Stimulated activated CD4-positive, alpha-beta T cell treated with anti-CD3 and anti-CD28 coated beads, Interleukin-1b, Interleukin-23, amount 100 ng/mL, for 1 hour (primary cell): ENCODE measurements around the gene OLFM1.

Source experiments
- DNase-seq, 2 donors: peaks; one replicate each; pipeline ENCODE4 v3.0.0-alpha.2; 2020; ENCODE audit warnings: low read depth in 2 of 2

OLFM1 gene

DNA sequence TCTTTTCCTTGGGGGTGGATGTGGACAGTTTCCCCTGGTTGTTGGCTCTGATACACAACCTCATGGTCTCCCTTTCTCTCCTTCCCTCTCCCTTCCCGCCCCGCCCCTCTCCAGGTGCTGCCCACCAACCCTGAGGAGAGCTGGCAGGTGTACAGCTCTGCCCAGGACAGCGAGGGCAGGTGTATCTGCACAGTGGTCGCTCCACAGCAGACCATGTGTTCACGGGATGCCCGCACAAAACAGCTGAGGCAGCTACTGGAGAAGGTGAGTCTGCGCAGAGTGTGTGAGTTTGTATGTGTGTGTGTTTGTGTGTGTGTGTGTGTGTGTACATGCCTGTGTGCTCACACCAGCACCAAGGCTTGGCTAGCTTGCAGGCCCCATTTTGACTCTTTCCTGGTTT is 2.6 kb downstream of the OLFM1 start:
- no peak for DNase-seq

DNA sequence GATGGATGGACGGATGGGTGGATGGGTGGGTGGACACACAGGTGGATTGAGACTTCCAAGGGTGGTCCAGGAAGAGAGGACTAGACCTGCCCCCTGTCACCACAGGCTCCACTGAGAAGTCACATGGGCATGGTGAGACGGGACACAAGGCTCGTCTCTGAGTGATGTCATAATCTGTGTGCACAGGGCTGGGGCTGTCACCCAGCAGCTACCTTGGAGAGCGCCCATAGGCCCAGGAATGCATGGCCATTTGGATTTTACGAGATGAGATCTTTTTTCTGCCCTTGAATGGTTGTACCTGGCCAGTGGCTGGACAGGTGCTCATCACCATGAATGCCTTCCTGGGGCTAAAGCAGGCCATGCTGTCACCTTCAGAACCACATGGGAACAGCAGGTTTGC is 3.1 kb downstream of the OLFM1 start:
- DNase-seq, result no peak

DNA sequence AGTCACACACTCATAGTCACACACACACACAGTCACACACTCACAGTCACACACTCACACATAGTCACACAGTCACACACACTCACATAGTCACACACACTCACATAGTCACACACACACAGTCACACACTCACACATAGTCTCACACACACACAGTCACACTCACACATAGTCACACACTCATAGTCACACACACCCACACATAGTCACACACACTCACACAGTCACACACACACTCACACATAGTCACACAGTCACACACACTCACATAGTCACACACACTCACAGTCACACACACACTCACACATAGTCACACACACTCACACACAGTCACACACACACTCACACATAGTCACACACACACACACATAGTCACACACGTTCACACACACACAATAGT is 4.1 kb downstream of the OLFM1 start:
- DNase-seq, result no peak

DNA sequence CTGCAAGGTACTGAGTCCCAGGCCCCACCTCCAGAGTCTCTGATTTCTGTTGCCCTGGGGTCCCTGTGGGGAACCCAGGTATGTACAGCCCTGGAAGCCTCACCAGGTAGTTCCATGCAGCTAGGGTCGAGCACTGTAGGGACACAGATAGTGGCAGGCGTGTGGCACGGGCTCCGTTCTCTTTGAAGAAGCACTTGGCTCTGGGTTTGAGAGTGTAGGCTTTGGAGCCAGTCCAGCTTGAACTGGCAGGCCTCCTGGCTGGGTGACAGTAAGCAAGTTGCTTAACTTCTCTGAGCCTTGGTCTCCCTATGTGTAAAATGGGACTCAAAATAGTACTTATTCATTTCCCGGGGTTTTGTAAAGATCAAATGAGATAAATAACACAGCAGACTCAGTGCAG is 5.6 kb downstream of the OLFM1 start:
- DNase-seq, result no peak

DNA sequence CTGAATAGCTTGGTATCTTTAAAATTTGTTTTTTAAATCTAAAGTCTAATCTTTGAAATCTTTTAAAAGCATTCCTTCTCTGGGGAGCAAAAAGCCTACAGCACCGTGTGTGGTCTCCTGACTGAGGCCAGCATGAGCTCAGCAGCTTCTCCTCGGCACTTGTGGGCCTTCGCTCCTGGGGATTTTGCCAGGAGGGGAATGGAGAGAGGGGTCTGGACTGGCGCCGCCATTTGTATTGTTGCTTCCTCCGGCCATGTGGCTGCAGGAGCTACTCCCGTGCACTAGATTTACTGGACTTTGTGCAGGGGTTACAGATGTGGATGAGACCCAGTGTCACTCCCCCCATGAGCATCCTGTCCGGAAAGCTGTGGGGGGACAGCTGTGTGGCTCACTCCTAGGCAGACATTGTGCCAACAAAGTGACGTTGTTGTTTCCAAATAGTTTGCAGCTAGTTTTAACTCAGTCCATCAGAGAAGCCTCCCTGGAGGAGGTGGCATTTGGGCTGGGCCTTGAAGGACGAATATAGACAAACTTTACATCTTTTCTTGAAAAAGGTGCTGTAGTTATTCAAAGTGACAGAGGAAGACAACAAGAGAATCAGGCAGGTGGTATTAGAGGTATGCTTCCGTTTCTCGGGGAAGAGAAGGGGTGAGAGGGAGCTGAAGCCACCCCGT is 6.6 kb downstream of the OLFM1 start:
- DNase-seq, result no peak

DNA sequence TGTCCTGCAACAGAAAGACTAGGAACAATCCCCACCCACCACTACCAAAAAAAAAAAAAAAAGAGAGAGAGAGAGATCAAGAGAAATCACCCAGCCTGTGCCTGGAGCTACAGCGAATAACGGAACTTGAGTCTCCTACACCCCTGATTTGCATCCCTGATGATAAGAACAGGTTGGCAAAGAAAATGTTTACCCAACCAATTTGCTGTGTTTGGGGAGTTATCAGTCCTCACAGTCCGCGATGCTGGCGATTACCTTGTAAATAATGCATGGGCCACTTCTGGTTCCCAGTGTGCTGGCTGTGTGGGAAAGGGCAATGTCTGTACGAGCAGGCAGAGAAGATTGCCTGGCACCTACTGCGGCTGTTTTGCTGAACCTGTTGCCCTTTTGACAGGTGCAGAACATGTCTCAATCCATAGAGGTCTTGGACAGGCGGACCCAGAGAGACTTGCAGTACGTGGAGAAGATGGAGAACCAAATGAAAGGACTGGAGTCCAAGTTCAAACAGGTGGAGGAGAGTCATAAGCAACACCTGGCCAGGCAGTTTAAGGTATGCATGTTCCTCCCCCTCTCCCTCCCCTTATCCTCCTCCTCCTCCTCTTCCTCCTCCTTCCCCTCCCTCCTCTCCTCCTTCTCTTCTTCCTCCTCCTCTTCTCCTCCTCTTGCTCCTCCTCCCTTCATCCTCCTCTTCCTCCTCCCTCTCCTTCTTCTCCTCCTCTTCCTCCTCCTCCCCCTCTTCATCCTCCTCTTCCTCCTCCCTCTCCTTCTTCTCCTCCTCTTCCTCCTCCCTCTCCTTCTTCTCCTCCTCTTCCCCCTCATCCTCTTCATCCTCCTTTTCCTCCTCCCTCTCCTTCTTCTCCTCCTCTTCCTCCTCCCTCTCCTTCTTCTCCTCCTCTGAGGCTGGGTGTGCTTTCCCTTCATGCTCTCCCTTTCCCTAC is 8.3 kb downstream of the OLFM1 start:
- DNase-seq, result no peak

DNA sequence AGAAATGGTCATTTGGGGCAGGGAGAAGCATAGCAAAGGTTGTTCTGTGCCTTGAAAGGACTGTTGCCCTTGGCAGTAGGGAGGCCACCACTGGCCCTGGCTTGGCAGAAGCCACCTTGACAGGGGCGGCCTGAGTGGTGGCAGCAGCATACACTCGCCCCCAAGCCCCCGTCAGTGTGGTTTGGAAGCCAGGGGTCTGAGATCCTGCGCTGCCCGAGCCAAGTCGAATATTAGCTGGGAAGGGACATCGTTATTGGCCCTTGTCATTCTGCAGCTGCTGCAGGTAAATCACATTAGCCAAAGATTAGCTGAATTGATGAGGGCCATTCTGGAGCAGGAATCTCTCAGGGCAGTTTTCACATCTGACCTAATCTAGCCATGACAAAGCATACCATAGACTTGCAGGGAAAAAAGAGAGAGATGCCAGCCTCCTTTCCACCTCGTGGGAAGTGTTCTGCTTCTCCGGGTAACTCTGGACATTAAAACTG is 9.0 kb downstream of the OLFM1 start:
- DNase-seq, result no peak

DNA sequence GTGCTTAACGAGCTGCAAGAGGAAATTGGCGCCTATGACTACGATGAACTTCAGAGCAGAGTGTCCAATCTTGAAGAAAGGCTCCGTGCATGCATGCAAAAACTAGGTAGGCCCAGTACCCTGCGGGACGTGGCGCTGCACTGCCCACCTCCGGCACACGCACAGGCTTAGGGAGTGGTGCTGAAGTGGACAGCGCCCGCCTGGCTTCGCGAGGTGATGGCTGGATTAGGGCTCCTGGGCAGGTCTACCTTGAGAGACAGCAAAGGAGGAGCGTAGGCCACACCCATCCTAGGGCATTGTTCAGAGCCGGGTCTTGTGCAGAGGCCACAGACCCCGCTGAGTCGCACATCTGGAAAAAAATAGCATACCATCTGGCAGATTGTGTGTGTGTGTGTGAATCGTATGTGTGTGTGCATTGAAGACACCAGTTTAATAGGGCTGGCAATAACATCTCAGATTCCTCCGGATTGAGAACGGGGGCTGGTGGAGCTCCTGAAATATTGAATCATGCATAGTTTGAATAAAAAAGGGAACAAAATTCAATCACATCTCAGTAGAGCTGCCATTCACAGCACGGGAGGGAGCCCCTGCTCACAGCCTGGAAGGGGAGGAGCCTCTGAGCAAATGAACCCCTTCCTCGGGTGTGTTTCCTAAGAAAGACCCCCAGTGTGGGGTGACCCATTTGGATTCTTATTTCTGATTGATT is 11.1 kb downstream of the OLFM1 start:
- DNase-seq, result no peak

DNA sequence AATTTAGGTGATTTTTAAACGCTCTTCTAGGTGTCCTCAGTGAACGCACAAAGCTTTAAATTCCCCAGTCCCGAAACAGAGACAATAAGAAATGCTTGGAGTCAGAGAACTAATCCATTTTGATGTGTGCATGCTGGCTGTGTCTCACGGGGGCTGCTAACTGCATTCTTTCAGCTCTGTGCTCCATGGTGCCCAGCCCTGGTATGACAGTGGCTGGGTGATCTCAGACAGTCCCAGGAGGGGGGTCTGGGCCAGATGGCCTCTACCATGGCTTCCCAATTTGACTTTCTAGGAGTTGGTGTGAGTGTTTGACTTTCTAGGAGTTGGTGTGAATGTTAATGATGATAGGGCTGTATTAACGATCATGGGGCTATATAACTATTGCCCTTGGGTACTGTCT is 12.1 kb downstream of the OLFM1 start:
- no peak for DNase-seq

DNA sequence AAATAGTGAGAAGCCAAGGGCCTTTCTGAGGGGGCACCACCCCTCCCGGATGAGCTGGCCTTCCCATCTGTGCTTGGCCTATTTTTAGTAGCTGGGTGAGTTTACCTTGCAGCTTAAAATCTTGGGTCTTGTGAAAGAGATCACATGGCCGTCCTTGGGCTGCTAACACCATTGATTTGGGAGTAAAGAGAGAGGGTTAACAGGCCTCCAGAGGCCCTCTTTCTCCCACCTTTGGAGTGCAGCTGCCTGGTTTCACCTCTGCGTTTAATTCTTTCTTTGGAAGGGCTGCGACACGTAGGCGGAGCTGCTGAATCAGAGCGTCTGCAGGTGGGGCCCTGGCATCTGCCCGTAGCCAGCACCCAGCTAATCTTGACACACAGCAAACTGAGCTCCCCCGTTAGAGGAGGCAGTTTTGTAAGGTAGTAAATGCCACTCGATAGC is 12.8 kb downstream of the OLFM1 start:
- DNase-seq, result no peak

DNA sequence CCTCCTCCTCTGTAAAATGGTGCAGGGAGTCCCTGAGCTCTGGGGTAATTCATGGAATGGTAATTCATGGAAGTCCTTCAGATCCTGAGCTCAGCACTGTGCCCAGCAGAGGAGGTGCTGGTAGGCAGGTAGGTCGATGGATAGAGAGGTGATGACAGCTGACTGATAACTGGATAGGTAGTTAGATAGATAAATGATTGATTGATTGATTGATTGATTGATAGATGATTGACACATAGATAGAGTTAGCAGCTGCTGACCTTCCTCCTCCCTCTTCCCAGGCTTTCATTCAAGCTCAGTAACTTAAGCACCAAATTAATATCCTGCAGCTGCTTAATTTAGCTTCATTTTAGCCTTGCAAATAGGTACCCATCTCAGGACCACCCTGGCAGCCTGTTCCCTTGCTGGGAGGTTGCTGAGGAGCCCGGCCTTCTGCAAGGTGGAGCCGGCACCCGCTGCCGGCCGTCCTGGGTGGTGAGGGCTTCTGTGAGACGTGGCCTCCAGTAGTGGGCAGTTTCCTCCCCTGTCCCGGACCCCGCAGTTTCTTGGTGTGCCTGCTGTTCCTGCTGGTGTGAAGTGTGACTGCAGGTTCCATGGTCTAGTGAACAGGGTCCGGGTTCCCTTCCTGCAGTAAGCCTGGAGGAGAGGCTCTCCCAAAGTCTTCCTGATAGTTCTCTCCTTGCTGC is 13.4 kb downstream of the OLFM1 start:
- no peak for DNase-seq

DNA sequence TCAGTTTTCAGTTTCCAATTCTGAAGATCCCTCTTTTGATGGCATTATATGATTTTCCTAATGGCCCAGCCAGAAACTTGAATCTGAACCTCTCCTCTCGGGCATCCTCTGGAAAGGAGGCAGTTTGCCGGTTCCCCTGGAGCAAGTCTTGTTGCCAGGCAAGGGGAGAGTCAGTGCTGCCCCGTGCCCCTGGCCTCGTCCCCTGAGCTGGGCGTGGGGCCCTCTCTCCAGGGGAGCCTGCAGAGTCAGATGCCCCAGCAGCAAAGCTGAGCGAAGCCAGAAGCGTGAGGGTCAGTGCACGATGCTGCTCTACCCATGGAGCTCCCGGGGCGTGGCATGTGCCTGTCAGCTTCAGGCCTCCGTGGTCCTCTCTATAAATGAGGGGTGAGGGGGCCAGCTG is 14.0 kb downstream of the OLFM1 start:
- no peak for DNase-seq

DNA sequence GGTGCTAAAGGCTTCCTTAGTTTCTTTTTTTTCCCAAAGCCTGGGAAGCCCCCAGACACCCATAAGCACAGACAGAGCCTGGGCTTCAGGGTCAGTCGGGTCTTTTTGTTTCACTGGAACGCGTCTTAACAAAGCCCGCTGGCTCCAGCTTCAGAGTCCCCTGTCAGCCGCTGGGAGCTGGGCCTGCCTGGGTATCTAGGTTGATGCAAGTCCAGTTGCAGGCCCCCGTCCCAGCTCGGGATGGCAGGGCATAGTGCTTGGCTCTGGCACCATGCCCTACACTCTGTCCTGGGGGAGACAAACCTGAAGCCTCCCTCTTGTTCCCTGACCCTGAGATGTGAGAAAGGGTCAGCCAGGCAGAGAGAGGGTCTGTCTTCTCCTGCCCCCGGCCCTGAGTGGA is 14.5 kb downstream of the OLFM1 start:
- no peak for DNase-seq

DNA sequence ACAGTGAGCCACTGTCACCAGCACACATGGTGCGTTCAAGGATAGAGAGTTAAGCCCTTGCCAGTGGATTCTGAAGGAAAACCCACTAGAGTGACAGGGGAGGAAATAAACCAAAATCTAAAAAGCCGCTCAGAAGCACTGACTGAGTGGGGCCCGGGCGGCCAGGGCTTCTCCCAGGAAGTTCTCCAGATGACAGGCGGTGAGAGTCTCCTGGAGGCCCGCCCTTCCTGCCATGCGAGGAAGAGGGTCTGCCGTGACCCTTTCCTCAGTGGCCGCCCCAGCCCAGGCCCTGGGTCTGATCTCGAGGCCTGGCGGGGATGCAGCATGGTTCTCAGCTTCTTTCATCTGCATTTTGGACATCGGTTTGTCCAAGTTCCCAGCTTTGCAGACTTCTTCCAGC is 14.9 kb downstream of the OLFM1 start:
- no peak for DNase-seq

DNA sequence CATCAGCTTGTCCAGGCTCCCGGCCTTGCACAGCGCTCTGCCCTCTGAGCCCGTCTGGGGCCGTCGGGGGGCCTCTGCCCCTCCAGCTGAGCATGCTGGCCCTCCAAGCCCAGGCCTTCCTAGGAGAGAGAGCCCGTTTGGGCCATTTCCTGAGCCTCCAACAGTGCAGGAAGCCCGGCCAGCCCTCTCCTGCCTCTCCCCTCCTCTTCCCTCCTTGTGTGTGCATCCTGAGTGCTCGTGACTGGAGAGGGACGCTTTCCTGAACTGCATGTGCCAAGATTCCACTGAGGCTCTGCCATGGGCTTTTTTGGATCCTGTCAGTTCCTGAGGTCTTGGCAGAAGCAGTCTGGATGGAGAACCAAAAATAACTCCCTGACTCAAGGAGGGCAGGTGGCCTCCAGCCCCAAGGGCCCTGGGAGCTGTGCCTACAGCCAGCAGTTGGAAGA is 15.6 kb downstream of the OLFM1 start:
- no peak for DNase-seq

DNA sequence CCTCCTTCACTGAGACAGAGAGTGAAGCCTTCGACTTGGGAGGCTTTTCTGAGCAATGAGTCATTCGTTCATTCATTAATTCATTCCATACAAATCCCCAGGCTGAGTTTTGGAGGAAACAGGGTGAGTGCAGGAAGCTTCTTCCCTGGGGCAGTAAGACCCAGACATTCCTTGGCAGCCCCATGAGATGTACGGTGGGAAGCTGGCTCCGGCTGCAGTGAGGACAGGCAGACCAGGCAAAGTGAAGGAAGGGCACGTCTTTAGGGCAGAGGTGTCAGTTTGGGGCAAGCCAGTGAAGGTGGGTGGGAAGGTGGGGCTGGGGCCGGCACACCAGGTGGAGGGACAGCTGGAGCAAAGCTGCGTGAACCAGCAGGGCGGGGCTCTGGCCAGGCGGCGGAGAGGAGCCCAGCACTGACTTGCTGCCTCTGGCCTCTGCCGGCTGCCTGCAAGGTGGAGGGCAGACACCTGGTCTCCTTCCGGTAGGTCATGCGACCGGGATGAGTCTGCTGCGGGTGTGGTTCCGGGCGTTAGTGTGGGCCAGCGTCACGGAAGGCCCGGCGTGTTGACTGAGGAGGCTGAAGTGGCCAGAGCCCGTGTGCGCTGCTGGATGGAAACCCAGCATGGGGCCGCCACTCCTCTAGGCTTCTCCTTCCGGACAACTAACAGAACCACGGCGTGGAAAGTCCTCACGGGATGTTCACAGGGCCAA is 16.6 kb downstream of the OLFM1 start:
- no peak for DNase-seq

DNA sequence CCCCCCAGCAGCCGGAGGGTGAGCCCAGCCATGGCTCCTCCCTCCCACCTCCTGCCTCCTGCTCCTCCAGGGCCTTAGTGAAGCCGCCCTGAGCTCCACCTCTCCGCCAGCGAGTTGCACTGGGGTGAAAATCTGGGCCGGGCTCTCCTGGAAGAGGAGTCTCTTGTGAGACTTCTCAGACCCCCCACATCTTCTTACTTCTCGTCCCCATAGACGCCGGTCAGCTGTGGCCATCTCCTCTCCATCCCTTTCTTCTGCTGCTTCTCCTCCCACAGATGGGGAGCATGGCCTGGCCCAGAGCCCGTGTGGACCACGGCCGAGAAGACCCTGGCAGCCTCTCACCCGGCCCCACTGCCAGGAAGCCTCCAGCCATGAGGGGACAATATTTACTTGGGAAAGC is 17.3 kb downstream of the OLFM1 start:
- no peak for DNase-seq

DNA sequence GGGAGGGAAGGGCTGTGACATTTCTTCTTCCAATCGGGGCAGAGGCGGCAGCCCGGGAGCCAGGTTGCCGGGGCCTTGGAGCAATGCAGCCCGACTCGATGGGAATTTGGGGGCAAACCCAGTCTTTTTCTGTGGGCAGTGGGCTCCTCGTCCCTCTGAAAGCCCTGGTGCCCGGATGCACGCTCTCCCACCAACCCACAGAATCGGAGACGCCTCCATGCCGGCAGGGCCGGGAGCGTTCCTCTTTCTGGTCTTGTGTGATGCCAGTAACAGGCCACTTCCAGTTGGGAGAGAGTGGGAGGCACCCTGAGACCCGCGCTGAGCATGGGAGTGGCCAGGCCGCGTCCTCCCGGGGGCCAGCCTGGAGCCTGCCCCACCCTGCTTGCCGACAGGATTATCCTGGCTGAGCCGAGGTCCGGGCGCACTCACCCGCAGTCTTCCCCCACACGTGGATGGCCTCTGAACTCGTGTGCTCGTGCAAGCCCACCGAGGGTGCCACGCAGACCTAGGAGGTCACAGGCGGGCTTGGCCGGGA is 17.8 kb downstream of the OLFM1 start:
- DNase-seq, result no peak

DNA sequence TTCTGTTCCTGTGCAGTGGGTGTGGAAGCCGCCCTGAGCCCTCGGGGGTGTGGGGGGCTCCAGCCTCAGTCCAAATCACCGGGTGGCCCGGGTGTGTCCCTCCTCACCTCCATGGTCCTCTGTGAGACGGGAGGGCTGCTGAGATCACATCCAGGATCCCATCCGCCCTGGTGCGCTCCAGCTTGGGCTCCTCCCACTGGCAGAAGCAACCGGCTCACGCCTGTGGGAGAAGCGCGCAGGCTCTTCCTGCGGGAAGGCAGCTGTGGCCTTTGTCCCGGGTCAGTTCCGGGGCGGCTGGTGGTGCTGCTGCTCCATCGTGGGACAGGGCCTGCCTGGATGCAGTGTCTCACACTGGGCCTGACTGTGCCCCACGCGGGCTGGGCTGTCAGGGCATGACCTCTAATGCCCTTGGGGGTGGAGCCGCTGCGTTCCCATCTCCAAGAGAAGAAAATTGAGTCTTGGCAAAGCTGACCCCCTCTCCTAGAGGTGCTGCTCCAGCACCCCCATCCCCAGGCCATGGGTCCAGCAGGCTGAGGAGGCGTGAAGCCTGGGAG is 18.5 kb downstream of the OLFM1 start:
- DNase-seq, result no peak

DNA sequence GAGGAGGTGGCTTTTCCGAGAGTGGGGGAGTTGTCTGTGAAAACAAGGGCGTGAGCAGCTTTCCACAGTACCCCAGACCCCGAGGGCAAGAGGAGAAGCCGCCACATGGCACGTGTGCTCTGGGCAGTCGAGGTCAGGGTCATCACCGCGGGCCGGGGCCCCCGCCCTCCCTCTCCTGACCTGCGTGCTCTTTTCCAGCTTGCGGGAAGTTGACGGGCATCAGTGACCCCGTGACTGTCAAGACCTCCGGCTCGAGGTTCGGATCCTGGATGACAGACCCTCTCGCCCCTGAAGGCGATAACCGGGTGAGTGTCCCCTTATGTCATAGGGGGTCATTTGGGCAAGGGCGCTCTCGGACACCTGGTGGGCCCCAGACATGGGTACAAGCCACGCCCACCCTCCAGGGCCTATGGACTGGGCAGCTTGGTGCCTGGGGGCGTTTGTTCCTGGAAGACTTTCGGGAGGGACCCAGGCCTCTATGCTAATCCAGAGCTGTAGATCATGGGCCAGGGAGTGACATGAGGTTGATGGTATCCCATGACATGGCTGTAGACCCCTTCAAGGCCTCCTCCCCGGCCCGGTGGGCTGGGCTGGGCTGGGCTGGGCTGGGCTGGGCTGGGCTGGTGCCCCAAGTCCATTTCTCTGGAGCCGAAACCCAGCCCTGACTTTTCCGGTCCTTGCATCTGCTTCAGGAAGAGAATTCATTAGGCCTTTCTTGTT is 19.2 kb downstream of the OLFM1 start:
- no peak for DNase-seq
